OCI-LY7 (cell line): ENCODE measurements around the gene STAU1. TPM values are rescaled to one million over a fixed set of nuclear protein-coding genes. Genes with fewer than 3 reads are reported as not detected.

Source experiments
- BruUV-seq: library from RNA; stranded (reverse); fragments of 400-500 nt; replicated peaks from 2 replicates; lab custom pipeline; 2021; lab: Mats Ljungman, UMichigan
- CTCF ChIA-PET: fragments of 300-600 bp; sonication (Branson Sonifier 250); formaldehyde crosslinking; loops from one replicate; lab custom pipeline; 2022; ENCODE audit warnings: antibody characterized with exemption; ENCODE audit not compliant: unreplicated experiment; lab: Charles Lee
- POLR2A ChIA-PET: fragments of 300-600 bp; sonication (Branson Sonifier 250); formaldehyde crosslinking; loops from one replicate; lab custom pipeline; 2022; ENCODE audit warnings: antibody characterized with exemption; lab: Charles Lee
- DNase-seq: peaks from one replicate; pipeline ENCODE4 v3.0.0-alpha.2; 2015; ENCODE audit warnings: low spot score
- H2AFZ ChIP-seq: fragments of 200-600 bp; sonication (generic), shearing (Covaris generic); 2 replicates; pipeline ENCODE4 v1.6.1; 2014; ENCODE audit warnings: mild to moderate bottlenecking, antibody characterized with exemption, low read length, moderate library complexity
- H3K27ac ChIP-seq: fragments of 200-600 bp; sonication (generic); 2 replicates; pipeline ENCODE4 v1.5.1; 2014; ENCODE audit warnings: mixed run types, low read depth, mild to moderate bottlenecking, moderate library complexity, low read length, inconsistent platforms; ENCODE audit not compliant: poor library complexity, severe bottlenecking
- H3K36me3 ChIP-seq: fragments of 200-600 bp; sonication (generic); 2 replicates; pipeline ENCODE4 v1.6.1; 2014; ENCODE audit warnings: mild to moderate bottlenecking, antibody characterized with exemption, low read length, moderate library complexity, mixed read lengths; ENCODE audit not compliant: insufficient read depth
- H3K4me1 ChIP-seq: fragments of 200-600 bp; sonication (generic); 2 replicates; pipeline ENCODE4 v1.5.1; 2014; ENCODE audit warnings: mild to moderate bottlenecking, low read length; ENCODE audit not compliant: insufficient read depth, poor library complexity, severe bottlenecking
- H3K4me2 ChIP-seq: fragments of 200-600 bp; sonication (generic); 2 replicates; pipeline ENCODE4 v1.6.1; 2014; ENCODE audit warnings: mild to moderate bottlenecking, low read length
- H3K4me3 ChIP-seq: fragments of 200-600 bp; sonication (generic); 2 replicates; pipeline ENCODE4 v1.5.1; 2014; ENCODE audit warnings: mild to moderate bottlenecking, low read depth, low read length; ENCODE audit not compliant: poor library complexity, severe bottlenecking
- H3K79me2 ChIP-seq: fragments of 200-600 bp; sonication (generic); 2 replicates; pipeline ENCODE4 v1.6.1; 2016; ENCODE audit warnings: low read depth, mild to moderate bottlenecking, low read length, moderate library complexity, mixed read lengths; ENCODE audit not compliant: insufficient read depth
- H3K9me2 ChIP-seq: fragments of 200-600 bp; sonication (generic); 2 replicates; pipeline ENCODE4 v1.6.1; 2016; ENCODE audit warnings: mild to moderate bottlenecking, low read length, mixed read lengths; ENCODE audit not compliant: insufficient read depth
- H3K9me3 ChIP-seq: fragments of 200-600 bp; sonication (generic); 2 replicates; pipeline ENCODE4 v1.6.1; 2014; ENCODE audit warnings: mild to moderate bottlenecking, mixed run types, low read length, mixed read lengths
- H4K20me1 ChIP-seq: fragments of 200-600 bp; sonication (generic); 2 replicates; pipeline ENCODE4 v1.6.1; 2014; ENCODE audit warnings: mild to moderate bottlenecking, antibody characterized with exemption, low read length, moderate library complexity, mixed read lengths; ENCODE audit not compliant: insufficient read depth
- CTCF ChIP-seq: fragments of 200-600 bp; sonication (generic); conservative IDR thresholded peaks from 2 replicates; pipeline ENCODE4 v1.5.1; 2014; ENCODE audit warnings: mild to moderate bottlenecking, antibody characterized with exemption, low read length, moderate library complexity, mixed read lengths
- EZH2phosphoT487 ChIP-seq: fragments of 200-600 bp; sonication (generic); IDR thresholded peaks from 2 replicates; pipeline ENCODE4 v1.6.1; 2018; ENCODE audit warnings: low read depth, borderline replicate concordance, mild to moderate bottlenecking, mixed run types, antibody characterized with exemption, low read length, moderate library complexity, mixed read lengths
- intact Hi-C: fragments of 100-400 bp; cut with micrococcal nuclease; formaldehyde crosslinking; loops from one replicate; pipeline ENCODE4 v1.10.0; 2022; ENCODE audit not compliant: unreplicated experiment
- total RNA-seq, 2 experiments: library from RNA; depleted of rRNA in 1 of 2; stranded (reverse); fragments of >200 nt in 1 of 2; shearing (Covaris generic) in 1 of 2; gene quantifications; 2 replicates each; pipeline ENCODE4 v1.2.3, GENCODE V29; 2014 to 2022

STAU1 gene
- total RNA-seq, 2 experiments from 2014 or later, result 36.8 to 66.8 TPM

GRCh38 chr20:49165611-49166010 is 22.5 kb downstream of the STAU1 start:
- no peak for DNase-seq
- BruUV-seq, result no TSS peak
- CTCF ChIA-PET, result no interaction called here
- Histone ChIP-seq H2AFZ (no peak overlapping the region), H3K4me2 (no peak overlapping the region), H3K36me3 (peaks cover 57% of the 10 kb centered on the region), H3K27ac (no peak overlapping the region), H4K20me1 (peaks cover 4% of the 10 kb centered on the region; the same call in 1 of the 2 replicates), H3K4me3 (no peak overlapping the region), H3K79me2 (peaks cover 37% of the 10 kb centered on the region; the same call in 1 of the 2 replicates), H3K4me1 (no peaks in the 10 kb centered on the region), H3K9me2 (no peaks in the 10 kb centered on the region), H3K9me3 (no peaks in the 10 kb centered on the region)
- intact Hi-C loops, result no loop called here
- no peak for TF ChIP-seq EZH2phosphoT487
- no peak for TF ChIP-seq CTCF
- POLR2A ChIA-PET, result interaction anchor here (0.6 to 0.8 kb wide), 3 partner anchors 14 to 521 kb away, joined by 3 to 4 read pairs (median 3); no protein-coding TSS in a partner anchor

- peaks cover 24% of the 10 kb centered on the region; the same call in 1 of the 2 replicates for H3K79me2 ChIP-seq
- no peak overlapping the region for H3K27ac ChIP-seq
- no TSS peak for BruUV-seq
- ChIA-PET POLR2A (interaction anchor here (1.6 kb wide), 1 partner anchor 13 kb away, joined by 5 read pairs; no protein-coding TSS in a partner anchor), CTCF (no interaction called here)
- no peaks in the 10 kb centered on the region for H3K9me3 ChIP-seq
- DNase-seq, result no peak
- no peak overlapping the region for H2AFZ ChIP-seq
- H3K4me3 ChIP-seq, result no peak overlapping the region
- 0 out of 2 replicates have a peak, but pooled peaks cover 4% of the 10 kb centered on the region for H4K20me1 ChIP-seq
- H3K9me2 ChIP-seq, result no peaks in the 10 kb centered on the region
- H3K4me2 ChIP-seq, result no peak overlapping the region
- no peaks in the 10 kb centered on the region for H3K4me1 ChIP-seq
- TF ChIP-seq EZH2phosphoT487 (no peak), CTCF (no peak)
- H3K36me3 ChIP-seq, result peaks cover 69% of the 10 kb centered on the region
- intact Hi-C loops, result no loop called here
Observed at GRCh38 chr20:49163696-49164095, 24.4 kb downstream of the STAU1 start.

GRCh38 chr20:49161428-49162152 is 26.5 kb downstream of the STAU1 start:
- Histone ChIP-seq H3K4me3 (no peak overlapping the region), H3K79me2 (peaks cover 17% of the 10 kb centered on the region; the same call in 1 of the 2 replicates), H3K9me2 (no peaks in the 10 kb centered on the region), H3K4me2 (no peak overlapping the region), H3K4me1 (no peaks in the 10 kb centered on the region), H3K36me3 (peaks cover 76% of the 10 kb centered on the region), H3K27ac (no peak overlapping the region), H2AFZ (no peak overlapping the region), H4K20me1 (no peaks in the 10 kb centered on the region), H3K9me3 (no peaks in the 10 kb centered on the region)
- no TSS peak for BruUV-seq
- intact Hi-C loops, result no loop called here
- CTCF ChIA-PET, result no interaction called here
- no peak for TF ChIP-seq EZH2phosphoT487
- TF ChIP-seq CTCF, result no peak
- POLR2A ChIA-PET, result interaction anchor here (0.6 to 0.7 kb wide), 3 partner anchors 17 to 365 kb away, joined by 3 to 4 read pairs (median 3); no protein-coding TSS in a partner anchor
- no peak for DNase-seq
